ENCODE results near the gene C1RL. TPM values are rescaled to one million over a fixed set of nuclear protein-coding genes. Genes with fewer than 3 reads are reported as not detected.

Gene C1RL
- total RNA-seq, 1 donor from 2014 or later, result 122 TPM

- Histone ChIP-seq H3K9me3 (no peaks in the 10 kb centered on the region), H3K4me3 (no peak overlapping the region), H3K36me3 (no peaks in the 10 kb centered on the region), H3K4me1 (peaks cover 10% of the 10 kb centered on the region), H3K27me3 (no peaks in the 10 kb centered on the region), H3K27ac (no peak overlapping the region)
- no peak for DNase-seq (ENCODE audit: extremely low spot score in 2 of 2)
- intact Hi-C loops (cut with DNase I), result no loop called here
- TF ChIP-seq CTCF (IDR thresholded peaks at IDR 0.05), result no peak
- no peak for TF ChIP-seq POLR2AphosphoS5 (IDR thresholded peaks at IDR 0.05; ENCODE audit: insufficient read depth in 1 of 2, low read depth in 1 of 2)
- no peak for TF ChIP-seq POLR2A (IDR thresholded peaks at IDR 0.05)
These were observed 7.9 kb upstream of the C1RL start for GRCh38 chr12:7116916-7117315.

GRCh38 chr12:7116196-7116595, 7.2 kb upstream of the C1RL start:
- intact Hi-C loops (cut with DNase I), result no loop called here

GRCh38 chr12:7114851-7115250, 5.8 kb upstream of the C1RL start:
- TF ChIP-seq POLR2AphosphoS5 (IDR thresholded peaks at IDR 0.05; ENCODE audit: insufficient read depth in 1 of 2, low read depth in 1 of 2), result no peak
- no peak for TF ChIP-seq CTCF (IDR thresholded peaks at IDR 0.05)
- TF ChIP-seq POLR2A (IDR thresholded peaks at IDR 0.05), result no peak

More at GRCh38 chr12:7116196-7116595, 7.2 kb upstream of the C1RL start:
- peaks cover 10% of the 10 kb centered on the region for H3K4me1 ChIP-seq
- no peak for DNase-seq (ENCODE audit: extremely low spot score in 2 of 2)
- H3K36me3 ChIP-seq, result no peaks in the 10 kb centered on the region
- no peak overlapping the region for H3K27ac ChIP-seq
- H3K4me3 ChIP-seq, result no peak overlapping the region
- H3K27me3 ChIP-seq, result no peaks in the 10 kb centered on the region
- H3K9me3 ChIP-seq, result no peaks in the 10 kb centered on the region
- no peak for TF ChIP-seq POLR2AphosphoS5 (IDR thresholded peaks at IDR 0.05; ENCODE audit: insufficient read depth in 1 of 2, low read depth in 1 of 2)
- no peak for TF ChIP-seq CTCF (IDR thresholded peaks at IDR 0.05)
- no peak for TF ChIP-seq POLR2A (IDR thresholded peaks at IDR 0.05)

GRCh38 chr12:7114008-7114407, 5.0 kb upstream of the C1RL start:
- Histone ChIP-seq H3K4me3 (no peak overlapping the region), H3K27ac (no peak overlapping the region), H3K9me3 (no peaks in the 10 kb centered on the region), H3K27me3 (no peaks in the 10 kb centered on the region), H3K4me1 (peaks cover 14% of the 10 kb centered on the region), H3K36me3 (no peaks in the 10 kb centered on the region)
- TF ChIP-seq POLR2AphosphoS5 (IDR thresholded peaks at IDR 0.05; ENCODE audit: insufficient read depth in 1 of 2, low read depth in 1 of 2), result no peak
- no peak for TF ChIP-seq CTCF (IDR thresholded peaks at IDR 0.05)
- TF ChIP-seq POLR2A (IDR thresholded peaks at IDR 0.05), result no peak
- intact Hi-C loops (cut with DNase I), result loop anchor here (5.0 kb wide), 1 partner anchor 167 kb away; no protein-coding TSS in a partner anchor
- DNase-seq (ENCODE audit: extremely low spot score in 2 of 2), result no peak

More at GRCh38 chr12:7114851-7115250, 5.8 kb upstream of the C1RL start:
- no peak overlapping the region for H3K27ac ChIP-seq
- peaks cover 10% of the 10 kb centered on the region for H3K4me1 ChIP-seq
- H3K9me3 ChIP-seq, result no peaks in the 10 kb centered on the region
- intact Hi-C loops (cut with DNase I), result loop anchor here (5.0 kb wide), 1 partner anchor 168 kb away; no protein-coding TSS in a partner anchor
- H3K36me3 ChIP-seq, result no peaks in the 10 kb centered on the region
- no peak overlapping the region for H3K4me3 ChIP-seq
- no peaks in the 10 kb centered on the region for H3K27me3 ChIP-seq
- DNase-seq (ENCODE audit: extremely low spot score in 2 of 2), result no peak

- Histone ChIP-seq H3K27ac (peak overlapping the region; percentile 3), H3K4me1 (peaks cover 14% of the 10 kb centered on the region), H3K4me3 (no peak overlapping the region), H3K9me3 (no peaks in the 10 kb centered on the region), H3K36me3 (no peaks in the 10 kb centered on the region), H3K27me3 (no peaks in the 10 kb centered on the region)
- peak; percentile 61 to 88 (median 80) for TF ChIP-seq CTCF (IDR thresholded peaks at IDR 0.05)
- no peak for TF ChIP-seq POLR2AphosphoS5 (IDR thresholded peaks at IDR 0.05; ENCODE audit: insufficient read depth in 1 of 2, low read depth in 1 of 2)
- no peak for TF ChIP-seq POLR2A (IDR thresholded peaks at IDR 0.05)
- intact Hi-C loops (cut with DNase I), result loop anchor here (5.0 kb wide), 1 partner anchor 166 kb away; no protein-coding TSS in a partner anchor
- DNase-seq (ENCODE audit: extremely low spot score in 2 of 2), result no peak
These were observed 4.4 kb upstream of the C1RL start for GRCh38 chr12:7113389-7113871.

All from vagina (tissue), 2 donors.